Lung (tissue), 12 donors: ENCODE data around the gene DNM2. TPM values are rescaled to one million over a fixed set of nuclear protein-coding genes. Genes with fewer than 3 reads are reported as not detected.
A peak's percentile ranks its signal among the peaks of the same experiment; 100 is the strongest.

Source experiments
- ATAC-seq: fragments of 200-7000 bp; cut with Tn5 transposase; one replicate; pipeline ENCODE4 v1.9.1; 2020; ENCODE audit warnings: moderate number of reproducible peaks; ENCODE audit not compliant: insufficient read depth, low FRiP score
- DNase-seq, 3 donors: peaks; one replicate each; pipeline ENCODE4 v3.0.0-alpha.2; 2013 to 2017
- H3K27ac ChIP-seq, 2 donors: one replicate each; pipeline ENCODE4 v1.5.1; 2013; ENCODE audit warnings: mild to moderate bottlenecking in 2 of 2, moderate library complexity in 2 of 2, control low read depth in 1 of 2, inconsistent platforms in 1 of 2, low read depth in 1 of 2, low read length in 1 of 2
- H3K27me3 ChIP-seq, 3 donors: one replicate each; pipeline ENCODE4 v1.5.1; 2013; ENCODE audit warnings: low read length in 2 of 3; ENCODE audit not compliant: control insufficient read depth in 3 of 3, insufficient read depth in 3 of 3
- H3K36me3 ChIP-seq, 4 donors: one replicate each; pipeline ENCODE4 v1.5.1; 2013; ENCODE audit warnings: low read length in 4 of 4, mild to moderate bottlenecking in 1 of 4, moderate library complexity in 1 of 4; ENCODE audit not compliant: control insufficient read depth in 4 of 4, insufficient read depth in 4 of 4
- H3K4me1 ChIP-seq, 5 donors: one replicate each; pipeline ENCODE4 v1.5.1; 2013; ENCODE audit warnings: low read length in 5 of 5, mild to moderate bottlenecking in 2 of 5, moderate library complexity in 1 of 5; ENCODE audit not compliant: control insufficient read depth in 5 of 5, insufficient read depth in 5 of 5
- H3K4me3 ChIP-seq: one replicate; pipeline ENCODE4 v1.5.1; 2013; ENCODE audit warnings: mild to moderate bottlenecking, control low read depth, moderate library complexity
- H3K9ac ChIP-seq, 2 donors: one replicate each; pipeline ENCODE4 v1.5.1; 2013; ENCODE audit warnings: low read length in 2 of 2, control low read depth in 1 of 2; ENCODE audit not compliant: insufficient read depth in 1 of 2
- H3K9me3 ChIP-seq, 4 donors: one replicate each; pipeline ENCODE4 v1.5.1; 2013; ENCODE audit warnings: low read length in 3 of 4, mild to moderate bottlenecking in 1 of 4, moderate library complexity in 1 of 4; ENCODE audit not compliant: control insufficient read depth in 4 of 4, insufficient read depth in 3 of 4
- CTCF ChIP-seq: IDR thresholded peaks from 2 replicates; pipeline ENCODE4 v1.5.1; 2012; ENCODE audit warnings: mild to moderate bottlenecking; ENCODE audit errors: control extremely low read depth, extremely low read depth
- WGBS, 2 donors: extraction: QIAGEN DNeasy Blood & Tissue Kit; methylation state at CpG; one replicate each; pipeline ENCODE4 v1.1.7; 2013; 5-methylcytosine and 5-hydroxymethylcytosine counted together
- polyA plus RNA-seq, 2 donors: library from polyadenylated mRNA; stranded (reverse); fragments of 200-250 nt; gene quantifications; one replicate each; pipeline ENCODE4 v1.2.1, GENCODE V29; 2013
- total RNA-seq, 2 donors: library from RNA; depleted of rRNA in 1 of 2; stranded (reverse); fragments of >200 nt in 1 of 2; gene quantifications; one replicate each; pipeline ENCODE4 v1.2.1, GENCODE V29; 2014 to 2021
- donor health status: control.
- donor health status: control.
- donor health status: Bipolar disorder and iron deficiency.
- donor health status: healthy.
- donor health status: DM: yes; HTN: yes; CAD: no.

The DNM2 gene
- total and polyA plus RNA-seq, 4 donors, result 172 to 277 (median 204) TPM

GRCh38 chr19:10748927-10749434, 31.1 kb downstream of the DNM2 start:
- peaks cover 0 to 40% (median 12%) of the 10 kb centered on the region in 5 donors for H3K4me1 ChIP-seq
- no peak overlapping the region for H3K9ac ChIP-seq
- TF ChIP-seq CTCF, result no peak
- WGBS, 2 donors, result 36 to 37% methylated on average over 10 of the region's 10 CpGs
- H3K27ac ChIP-seq, result peak overlapping the region; percentile 10 to 93
- no peaks in the 10 kb centered on the region for H3K36me3 ChIP-seq
- H3K9me3 ChIP-seq, result no peaks in the 10 kb centered on the region
- H3K4me3 ChIP-seq, result no peak overlapping the region
- H3K27me3 ChIP-seq, result no peaks in the 10 kb centered on the region
- ATAC-seq (peak; percentile 33), DNase-seq (no peak)

GRCh38 chr19:10749435-10750384, 31.8 kb downstream of the DNM2 start:
- Histone ChIP-seq H3K9ac (no peak overlapping the region), H3K4me3 (no peak overlapping the region), H3K4me1 (peaks cover 0 to 36% (median 12%) of the 10 kb centered on the region in 5 donors), H3K36me3 (no peaks in the 10 kb centered on the region), H3K27me3 (no peaks in the 10 kb centered on the region), H3K27ac (peak overlapping the region; percentile 10 to 93), H3K9me3 (no peaks in the 10 kb centered on the region)
- ATAC-seq (peak; percentile 4), DNase-seq (no peak)
- WGBS, 2 donors, result 80 to 92% methylated on average over 13 of the region's 13 CpGs
- TF ChIP-seq CTCF, result no peak

GRCh38 chr19:10751109-10751953, 33.5 kb downstream of the DNM2 start:
- Histone ChIP-seq H3K4me3 (no peak overlapping the region), H3K27ac (peak overlapping the region; percentile 72 to 93), H3K9ac (peak overlapping the region; percentile 11 to 46), H3K36me3 (no peaks in the 10 kb centered on the region), H3K27me3 (no peaks in the 10 kb centered on the region), H3K4me1 (peaks cover 0 to 38% (median 12%) of the 10 kb centered on the region in 5 donors), H3K9me3 (no peaks in the 10 kb centered on the region)
- DNase-seq (peak in 1 of 3 donors; percentile 43), ATAC-seq (peak; percentile 48)
- WGBS, 2 donors, result 42 to 59% methylated on average over 21 of the region's 21 CpGs
- TF ChIP-seq CTCF, result no peak
